GM20431 (cell line): Measurements from ENCODE around the gene BBS9.

ENCODE experiments used
- in situ Hi-C: fragments of 300-500 bp; cut with MseI, MboI; formaldehyde crosslinking; loops from one replicate; pipeline ENCODE4 v1.15.0; 2020; ENCODE audit warnings: low sequenced_read_pairs; ENCODE audit not compliant: unreplicated experiment

Gene BBS9

GRCh38 chr7:33420311-33420940 lies 291.1 kb downstream of the BBS9 start:
- in situ Hi-C loops: no loop called here

DNA sequence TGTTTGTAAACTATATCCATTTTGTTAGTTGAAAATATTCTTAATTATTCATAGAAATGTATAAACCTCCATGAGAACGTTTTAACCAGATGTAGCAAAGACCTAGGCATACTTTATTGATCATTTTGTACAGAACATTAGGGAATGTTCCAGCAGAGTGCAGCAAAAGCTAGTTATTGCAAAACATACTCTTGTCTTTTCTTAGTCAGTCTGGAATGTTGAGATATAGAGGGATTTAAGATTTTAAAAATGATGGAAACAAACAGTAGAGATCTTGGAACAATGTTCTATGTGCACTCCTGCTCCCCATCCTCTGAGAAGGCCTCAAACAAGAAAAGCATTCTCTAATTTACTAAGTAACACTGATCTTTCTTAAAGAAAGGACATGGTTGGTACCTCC lies 292.1 kb downstream of the BBS9 start:
- in situ Hi-C loops: no loop called here

DNA sequence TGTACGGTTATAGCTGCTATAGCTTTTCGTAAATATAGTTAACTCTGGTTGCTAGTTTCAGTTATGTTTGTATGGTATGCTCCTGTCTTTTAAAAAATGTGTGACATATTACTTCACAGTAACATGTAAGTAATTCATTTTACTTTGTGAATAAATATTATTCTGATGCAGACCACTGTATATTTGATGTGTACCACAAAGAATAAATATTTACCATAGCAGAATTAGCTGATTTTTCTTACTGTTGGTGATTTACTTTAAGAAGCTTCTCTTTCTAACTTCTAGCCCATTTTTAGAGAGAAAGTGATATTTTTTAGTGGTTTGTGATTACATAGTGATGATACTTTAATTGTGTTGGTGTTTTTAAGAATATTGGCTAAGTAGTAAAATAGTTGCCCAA lies 292.8 kb downstream of the BBS9 start:
- in situ Hi-C loops: no loop called here

DNA sequence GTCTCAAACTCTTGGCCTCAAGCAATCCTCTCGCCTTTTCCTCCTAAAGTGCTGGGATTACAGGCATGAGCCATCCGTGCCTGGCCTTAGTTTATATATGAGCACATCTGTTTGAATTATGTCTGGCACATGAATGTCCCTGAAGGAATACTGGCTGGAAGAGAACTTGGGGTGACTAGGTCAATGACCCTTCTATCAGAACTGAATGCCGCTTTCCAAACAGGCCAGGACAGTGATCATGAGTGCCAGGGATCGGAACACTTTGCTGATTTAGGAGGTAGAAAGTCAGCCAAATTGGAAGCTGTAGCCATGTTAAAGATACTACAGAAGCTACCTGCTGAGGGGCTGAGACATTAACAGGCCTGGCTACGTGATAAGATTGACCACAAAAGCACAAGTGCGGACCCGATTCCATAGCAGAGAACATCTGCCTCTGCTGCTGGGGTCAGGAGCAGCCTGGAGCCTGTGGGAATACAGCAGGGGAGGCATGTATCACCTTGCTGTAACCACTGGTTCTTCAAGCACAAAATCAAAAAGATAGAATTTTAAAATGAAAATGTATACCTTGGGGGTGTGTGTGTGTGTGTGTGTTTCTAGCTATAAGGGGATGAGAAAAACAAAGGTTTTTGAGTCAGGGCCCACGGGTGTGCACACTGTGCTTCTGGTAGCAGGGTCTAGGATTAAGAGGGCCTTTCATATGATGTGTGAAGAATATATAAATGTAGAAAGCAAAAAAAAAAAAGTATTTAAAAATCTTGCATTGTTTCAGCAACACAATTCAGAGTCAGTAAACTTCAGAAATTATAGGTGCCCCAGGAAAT lies 293.7 kb downstream of the BBS9 start:
- in situ Hi-C loops: no loop called here

- in situ Hi-C loops: no loop called here
Measured at GRCh38 chr7:33423646-33424020, 294.3 kb downstream of the BBS9 start.

DNA sequence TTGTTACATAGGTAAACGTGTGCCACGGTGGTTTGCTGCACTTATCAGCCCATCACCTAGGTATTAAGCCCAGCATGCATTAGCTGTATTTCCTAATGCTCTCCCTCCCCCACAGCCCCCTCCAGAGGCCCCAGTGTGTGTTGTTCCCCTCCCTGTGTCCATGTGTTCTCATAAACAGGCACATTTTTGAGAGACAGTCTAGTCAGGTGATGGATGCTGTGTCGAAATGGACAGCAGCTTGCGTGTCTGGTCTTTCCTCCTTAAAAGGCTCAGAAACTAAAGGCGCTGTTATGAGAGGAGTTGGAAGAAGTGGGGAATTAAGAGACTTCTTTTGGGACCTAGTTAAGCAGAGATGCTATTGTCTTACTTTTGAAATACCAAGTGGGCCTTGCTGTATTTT lies 296.0 kb downstream of the BBS9 start:
- in situ Hi-C loops: no loop called here

DNA sequence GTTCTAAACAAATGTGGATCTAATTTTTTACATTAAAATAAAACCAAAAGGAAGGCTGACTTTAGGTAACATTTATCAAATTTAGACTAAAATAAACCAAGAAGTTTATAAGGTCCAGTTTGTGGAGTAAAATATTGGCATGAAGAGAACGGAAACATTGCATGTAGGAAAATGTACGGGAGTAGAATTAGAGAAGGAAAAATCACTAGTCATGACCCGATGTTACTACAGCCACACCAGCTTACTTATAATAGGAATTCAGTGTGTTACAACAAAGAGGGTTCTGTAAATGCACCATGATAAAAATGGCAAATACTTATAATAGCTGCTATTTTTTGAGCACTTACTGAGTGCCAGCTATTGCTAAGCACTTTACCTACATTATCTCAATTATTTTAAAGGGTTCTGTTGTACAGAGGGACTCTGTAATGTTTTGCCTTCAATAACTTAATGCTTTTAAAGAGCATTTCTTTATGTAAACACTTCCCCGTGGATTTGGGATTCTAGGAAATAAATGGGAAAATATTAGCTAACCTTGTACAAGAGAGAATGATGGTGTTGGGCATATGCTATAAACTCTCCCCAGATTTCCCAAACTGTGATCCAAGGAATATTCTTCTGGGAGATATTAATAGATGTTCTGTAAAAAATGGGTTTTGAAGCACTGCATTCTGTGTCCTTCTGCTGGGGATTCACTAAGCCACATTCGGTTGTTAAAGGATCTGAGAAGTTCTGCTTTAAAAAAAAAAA lies 296.7 kb downstream of the BBS9 start:
- in situ Hi-C loops: no loop called here

DNA sequence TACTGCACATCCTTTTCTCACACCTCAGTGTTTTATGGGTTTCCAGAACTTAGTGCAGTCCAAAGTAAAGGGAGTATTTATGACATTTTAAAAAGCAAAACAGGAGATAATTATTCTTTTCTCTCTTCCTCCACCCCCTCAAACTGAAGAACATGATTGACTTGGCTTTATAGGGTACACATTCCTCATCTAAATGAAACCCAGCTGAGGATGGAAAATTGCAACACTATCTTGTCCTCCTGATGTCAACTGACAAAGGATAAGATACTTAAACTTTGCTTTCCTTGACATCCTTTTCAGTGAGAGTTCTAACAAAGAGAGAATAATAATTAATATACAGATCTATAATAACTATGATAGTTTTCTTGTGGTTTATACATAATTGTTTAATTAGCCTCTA lies 299.1 kb downstream of the BBS9 start:
- in situ Hi-C loops: no loop called here

- in situ Hi-C loops: no loop called here
Measured at GRCh38 chr7:33431543-33431942, 302.2 kb downstream of the BBS9 start.

GRCh38 chr7:33432821-33433220 lies 303.5 kb downstream of the BBS9 start:
- in situ Hi-C loops: no loop called here

- in situ Hi-C loops: no loop called here
Measured at GRCh38 chr7:33433357-33433756, 304.0 kb downstream of the BBS9 start.

GRCh38 chr7:33444511-33444910 lies 315.1 kb downstream of the BBS9 start:
- in situ Hi-C loops: no loop called here

DNA sequence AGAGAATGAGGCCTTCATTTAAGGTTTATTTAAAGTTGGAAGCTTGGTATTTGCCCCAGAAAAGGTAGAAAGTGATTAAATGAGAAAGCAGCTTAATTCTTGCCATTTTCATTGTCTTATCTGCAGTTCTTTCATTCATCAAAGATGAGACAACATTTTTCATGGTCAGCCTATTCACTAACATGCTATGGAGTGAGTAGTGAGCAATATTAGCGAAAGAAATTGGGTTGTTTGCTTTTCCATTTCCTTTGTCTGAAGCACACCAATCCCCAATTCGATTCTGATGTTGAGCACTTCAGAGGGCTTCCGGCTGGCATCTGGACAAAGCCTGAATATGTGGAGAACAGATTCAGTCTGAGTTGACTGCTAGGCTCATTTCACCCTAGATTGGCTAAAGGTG lies 317.2 kb downstream of the BBS9 start:
- in situ Hi-C loops: no loop called here

- in situ Hi-C loops: no loop called here
Measured at GRCh38 chr7:33448035-33448434, 318.7 kb downstream of the BBS9 start.

DNA sequence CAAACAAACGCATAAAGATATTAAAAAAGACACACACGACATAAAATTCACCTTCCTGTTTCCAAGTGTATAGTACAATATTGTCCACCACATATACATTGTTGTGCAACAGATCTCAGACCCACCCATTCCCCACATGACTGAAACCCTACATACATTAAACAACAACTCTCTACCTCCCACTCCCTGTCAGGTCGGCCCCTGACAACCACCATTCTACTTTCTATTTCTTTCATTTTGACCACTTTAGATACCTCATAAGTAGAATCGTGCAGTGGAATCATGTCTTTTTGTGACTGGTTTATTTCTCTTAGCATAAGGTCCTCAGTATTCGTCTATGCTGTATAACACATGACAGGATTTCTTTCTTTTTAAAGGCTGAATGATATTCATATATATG lies 320.5 kb downstream of the BBS9 start:
- in situ Hi-C loops: no loop called here

DNA sequence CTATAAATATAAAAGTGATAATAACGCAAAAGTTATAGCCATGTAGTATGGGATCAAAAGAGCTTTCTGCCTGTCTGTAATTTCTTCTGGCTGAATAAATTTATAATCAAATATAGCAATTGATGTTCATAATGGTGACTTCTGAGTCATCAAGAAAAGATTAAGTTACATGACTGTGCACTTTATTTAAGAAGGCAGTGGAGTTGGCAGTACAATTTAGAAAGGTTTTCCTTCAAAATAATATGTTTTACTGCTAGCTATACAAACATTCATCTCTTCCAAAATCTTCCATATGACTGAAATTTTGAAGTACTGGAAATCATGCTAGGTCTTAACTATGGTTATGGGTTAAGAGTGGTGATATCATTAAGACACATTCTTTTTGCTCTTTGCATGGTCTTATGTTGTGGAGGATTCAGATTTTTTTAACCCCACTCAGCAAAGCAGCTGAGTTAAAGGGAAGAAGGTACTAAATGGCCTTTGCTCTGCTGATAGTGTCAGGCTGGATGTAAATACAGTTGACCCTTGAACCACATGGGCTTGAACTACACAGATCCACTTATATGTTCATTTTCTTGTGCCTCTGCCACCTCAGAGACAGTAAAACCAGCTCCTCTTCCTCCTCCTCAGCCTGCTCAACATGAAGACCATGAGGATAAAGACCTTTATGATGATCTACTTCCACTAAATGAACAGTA lies 323.6 kb downstream of the BBS9 start:
- in situ Hi-C loops: no loop called here

GRCh38 chr7:33457039-33457438 lies 327.7 kb downstream of the BBS9 start:
- in situ Hi-C loops: no loop called here

DNA sequence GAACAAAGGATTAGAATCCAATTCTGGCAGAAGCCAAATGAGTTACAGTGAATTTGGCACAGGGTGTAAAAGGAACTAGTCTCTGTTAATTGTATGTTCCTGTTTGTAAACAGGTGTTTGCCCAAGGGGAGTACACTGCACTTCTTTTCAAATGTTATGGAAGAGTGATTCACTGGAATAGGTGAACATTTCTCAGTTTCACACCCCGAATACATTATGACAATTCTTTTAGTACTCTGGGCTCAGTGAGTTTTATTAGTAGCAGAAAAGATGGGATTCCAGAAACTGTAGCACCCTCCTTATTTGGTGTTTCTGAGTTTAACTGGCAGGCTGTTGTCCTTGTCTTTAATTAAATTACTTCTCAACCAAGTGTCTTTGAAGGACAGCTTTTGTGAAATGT lies 329.2 kb downstream of the BBS9 start:
- in situ Hi-C loops: no loop called here

DNA sequence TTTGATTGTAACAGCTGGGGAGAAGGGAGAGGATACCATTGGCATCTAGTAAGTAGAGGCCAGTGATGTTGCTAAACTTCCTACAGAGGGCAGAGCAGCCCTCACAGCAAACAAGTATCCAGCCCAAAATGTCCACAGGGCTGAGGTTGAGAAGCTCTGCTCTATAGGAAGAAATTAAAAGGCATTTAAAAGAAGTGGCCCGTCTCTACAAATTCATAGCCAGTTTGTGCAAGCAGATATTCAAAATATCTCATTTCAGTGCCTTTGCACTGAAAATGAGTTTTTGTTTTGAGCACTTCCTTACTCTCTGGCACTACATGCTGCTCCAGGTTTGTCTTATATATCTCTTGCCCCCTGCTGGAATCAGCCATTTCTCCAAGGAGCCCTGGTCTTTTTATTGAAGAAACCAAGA lies 330.0 kb downstream of the BBS9 start:
- in situ Hi-C loops: no loop called here

- in situ Hi-C loops: no loop called here
Measured at GRCh38 chr7:33463131-33463530, 333.8 kb downstream of the BBS9 start.

GRCh38 chr7:33466203-33466602 lies 336.8 kb downstream of the BBS9 start:
- in situ Hi-C loops: no loop called here
